ENCODE measurements around the gene KLC1. TPM values are rescaled to one million over a fixed set of nuclear protein-coding genes. Genes with fewer than 3 reads are reported as not detected.
A peak's percentile ranks its signal among the peaks of the same experiment; 100 is the strongest.

The KLC1 gene
- total and polyA plus RNA-seq, 7 donors, result 86.4 to 256 (median 150) TPM

DNA sequence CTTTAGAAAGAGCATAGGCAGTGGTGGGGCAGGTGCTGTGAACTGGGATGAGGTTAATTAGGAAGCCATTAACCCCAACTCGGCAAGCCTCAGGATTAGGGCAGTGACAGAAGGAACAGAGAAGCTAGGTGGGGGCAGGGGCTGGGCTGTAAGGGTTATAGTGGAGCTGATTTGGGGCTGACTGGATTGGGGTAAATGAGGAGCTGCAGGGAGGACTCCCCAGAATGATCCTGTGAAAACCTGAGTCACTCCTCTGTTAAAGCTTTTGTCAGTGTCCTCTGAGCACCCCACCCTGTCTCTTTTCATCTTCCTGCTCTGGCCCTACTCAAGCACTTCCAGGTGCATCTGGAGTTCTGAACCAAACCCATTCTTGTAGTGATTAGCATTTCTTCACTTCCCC lies 4.4 kb downstream of the KLC1 start:
- Histone ChIP-seq H3K36me3 (ENCODE audit: insufficient read depth in 1 of 2, low read depth in 1 of 2) (peaks cover 0 to 19% of the 10 kb centered on the region in 2 donors), H3K27me3 (ENCODE audit: insufficient read depth in 3 of 3, low read length in 2 of 3) (no peaks in the 10 kb centered on the region), H3K9me3 (no peaks in the 10 kb centered on the region), H3K4me1 (peaks cover 59% of the 10 kb centered on the region), H3K4me3 (no peak overlapping the region), H3K27ac (peak overlapping the region; percentile 3)
- intact Hi-C loops (cut with DNase I), result loop anchor here in 1 of 2 donors (5.0 kb wide), 1 partner anchor 64 kb away; no protein-coding TSS in a partner anchor
- ATAC-seq (no peak), DNase-seq (no peak)
- TF ChIP-seq, protein P1, sequence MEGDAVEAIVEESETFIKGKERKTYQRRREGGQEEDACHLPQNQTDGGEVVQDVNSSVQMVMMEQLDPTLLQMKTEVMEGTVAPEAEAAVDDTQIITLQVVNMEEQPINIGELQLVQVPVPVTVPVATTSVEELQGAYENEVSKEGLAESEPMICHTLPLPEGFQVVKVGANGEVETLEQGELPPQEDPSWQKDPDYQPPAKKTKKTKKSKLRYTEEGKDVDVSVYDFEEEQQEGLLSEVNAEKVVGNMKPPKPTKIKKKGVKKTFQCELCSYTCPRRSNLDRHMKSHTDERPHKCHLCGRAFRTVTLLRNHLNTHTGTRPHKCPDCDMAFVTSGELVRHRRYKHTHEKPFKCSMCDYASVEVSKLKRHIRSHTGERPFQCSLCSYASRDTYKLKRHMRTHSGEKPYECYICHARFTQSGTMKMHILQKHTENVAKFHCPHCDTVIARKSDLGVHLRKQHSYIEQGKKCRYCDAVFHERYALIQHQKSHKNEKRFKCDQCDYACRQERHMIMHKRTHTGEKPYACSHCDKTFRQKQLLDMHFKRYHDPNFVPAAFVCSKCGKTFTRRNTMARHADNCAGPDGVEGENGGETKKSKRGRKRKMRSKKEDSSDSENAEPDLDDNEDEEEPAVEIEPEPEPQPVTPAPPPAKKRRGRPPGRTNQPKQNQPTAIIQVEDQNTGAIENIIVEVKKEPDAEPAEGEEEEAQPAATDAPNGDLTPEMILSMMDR (IDR thresholded peaks at IDR 0.05), result no peak
- 40 to 45% (median 42%) methylated on average over 1 of the region's 1 CpG for WGBS, 3 donors

DNA sequence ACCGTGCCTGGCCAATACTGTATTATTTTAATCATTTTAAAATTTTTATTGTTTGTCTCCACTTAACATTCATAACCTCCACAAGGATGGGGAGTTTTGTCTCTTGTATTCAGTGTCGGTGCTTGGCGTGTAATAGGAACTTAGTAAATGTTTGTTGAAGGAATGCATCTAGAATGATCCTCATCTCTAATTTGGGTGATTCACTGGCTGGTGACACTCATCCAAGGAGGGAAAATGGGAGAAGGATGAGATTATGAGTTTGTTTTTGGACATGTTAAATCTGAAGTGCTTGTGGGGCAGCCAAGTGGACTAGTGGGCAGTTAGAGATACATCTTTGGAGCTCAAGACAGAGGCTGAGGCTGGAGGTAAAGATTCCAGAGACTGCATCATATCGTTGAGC lies 5.1 kb downstream of the KLC1 start:
- WGBS, 3 donors, result 32 to 73% (median 41%) methylated on average over 4 of the region's 4 CpGs
- TF ChIP-seq, protein P1 (IDR thresholded peaks at IDR 0.05), result no peak
- no peak for DNase-seq
- H3K36me3 ChIP-seq (ENCODE audit: insufficient read depth in 1 of 2, low read depth in 1 of 2), result peaks cover 0 to 19% of the 10 kb centered on the region in 2 donors
- no peak for ATAC-seq
- intact Hi-C loops (cut with DNase I), result loop anchor here in 1 of 2 donors (5.0 kb wide), 1 partner anchor 63 kb away; no protein-coding TSS in a partner anchor
- H3K9me3 ChIP-seq, result no peaks in the 10 kb centered on the region
- H3K27ac ChIP-seq, result peak overlapping the region; percentile 24
- H3K4me1 ChIP-seq, result peaks cover 59% of the 10 kb centered on the region
- H3K27me3 ChIP-seq (ENCODE audit: insufficient read depth in 3 of 3, low read length in 2 of 3), result no peaks in the 10 kb centered on the region
- H3K4me3 ChIP-seq, result no peak overlapping the region

DNA sequence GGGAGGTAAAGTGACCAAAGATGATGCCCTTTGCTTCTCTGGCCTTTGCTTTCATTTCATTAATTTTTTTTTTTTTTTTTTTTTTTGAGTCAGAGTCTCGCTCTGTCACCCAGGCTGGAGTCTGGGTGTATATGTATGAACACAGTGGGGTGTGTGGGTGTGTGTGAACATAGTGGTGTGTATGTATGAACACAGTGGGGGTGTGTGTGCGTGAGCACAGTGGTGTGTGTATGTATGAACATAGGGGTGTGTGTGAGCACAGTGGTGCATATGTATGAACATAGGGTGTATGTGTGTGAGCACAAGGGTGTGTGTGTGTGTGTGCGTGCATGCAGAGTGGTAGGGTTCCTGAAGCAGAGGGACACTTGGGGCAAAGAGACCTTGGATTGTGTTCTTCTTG lies 9.6 kb downstream of the KLC1 start:
- no peak overlapping the region for H3K4me3 ChIP-seq
- H3K4me1 ChIP-seq, result peaks cover 53% of the 10 kb centered on the region
- no peaks in the 10 kb centered on the region for H3K9me3 ChIP-seq
- no peak for DNase-seq
- TF ChIP-seq, protein P1 (IDR thresholded peaks at IDR 0.05), result no peak
- ATAC-seq, result peak in 1 of 4 donors; percentile 19
- intact Hi-C loops (cut with DNase I), result no loop called here
- H3K27ac ChIP-seq, result no peak overlapping the region
- no peaks in the 10 kb centered on the region for H3K27me3 ChIP-seq (ENCODE audit: insufficient read depth in 3 of 3, low read length in 2 of 3)
- peaks cover 0 to 4% of the 10 kb centered on the region in 2 donors for H3K36me3 ChIP-seq (ENCODE audit: insufficient read depth in 1 of 2, low read depth in 1 of 2)
- 90 to 97% (median 95%) methylated on average over 3 of the region's 3 CpGs for WGBS, 3 donors

DNA sequence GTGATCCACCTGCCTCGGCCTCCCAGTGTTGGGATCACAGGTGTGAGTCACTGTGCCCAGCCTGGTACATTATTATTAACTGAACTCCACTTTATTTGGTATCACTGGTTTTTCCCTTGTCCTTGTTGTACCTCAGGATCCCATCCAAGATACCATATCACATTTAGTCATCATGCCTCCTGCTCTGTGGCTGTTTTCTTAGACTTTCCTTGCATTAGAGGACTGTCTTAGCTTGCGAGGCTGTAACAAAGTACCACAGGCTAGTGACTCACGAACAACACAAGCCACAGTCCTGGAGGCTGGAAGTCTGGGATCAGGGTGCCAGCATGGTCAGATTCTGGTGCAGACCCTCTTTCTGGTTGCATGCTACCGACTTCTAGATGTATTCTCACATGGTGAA lies 12.2 kb downstream of the KLC1 start:
- DNase-seq (no peak), ATAC-seq (peak in 3 of 4 donors; percentile 42 to 59 (median 58))
- TF ChIP-seq, protein P1 (IDR thresholded peaks at IDR 0.05), result no peak
- peaks cover 30% of the 10 kb centered on the region for H3K4me1 ChIP-seq
- H3K27ac ChIP-seq, result no peak overlapping the region
- H3K27me3 ChIP-seq (ENCODE audit: insufficient read depth in 3 of 3, low read length in 2 of 3), result no peaks in the 10 kb centered on the region
- intact Hi-C loops (cut with DNase I), result no loop called here
- WGBS, 3 donors, result 66 to 92% (median 84%) methylated on average over 4 of the region's 4 CpGs
- H3K9me3 ChIP-seq, result no peaks in the 10 kb centered on the region
- H3K36me3 ChIP-seq (ENCODE audit: insufficient read depth in 1 of 2, low read depth in 1 of 2), result peaks cover 0 to 4% of the 10 kb centered on the region in 2 donors
- no peak overlapping the region for H3K4me3 ChIP-seq

DNA sequence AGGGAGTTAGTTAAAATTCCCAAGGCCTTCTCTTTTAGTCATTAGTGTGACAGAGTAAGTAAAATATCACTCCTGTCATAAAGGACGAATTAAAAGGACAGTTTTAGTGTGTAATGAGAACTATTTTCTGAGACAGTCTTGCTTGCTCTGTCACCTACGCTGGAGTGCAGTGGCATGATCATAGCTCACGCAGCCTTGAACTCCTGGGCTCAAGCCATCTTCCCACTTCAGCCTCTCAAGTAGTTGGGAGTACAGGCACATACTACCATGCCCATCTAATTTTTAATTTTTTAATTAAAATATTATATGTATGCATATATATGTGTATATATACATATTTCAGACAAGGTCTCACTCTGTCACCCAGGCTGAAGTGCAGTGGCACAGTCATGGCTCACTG lies 17.2 kb downstream of the KLC1 start:
- TF ChIP-seq, protein P1 (IDR thresholded peaks at IDR 0.05), result no peak
- no peak for DNase-seq
- WGBS, 3 donors, result 82 to 93% (median 83%) methylated on average over 3 of the region's 3 CpGs
- H3K27me3 ChIP-seq (ENCODE audit: insufficient read depth in 3 of 3, low read length in 2 of 3), result no peaks in the 10 kb centered on the region
- H3K36me3 ChIP-seq (ENCODE audit: insufficient read depth in 1 of 2, low read depth in 1 of 2), result no peaks in the 10 kb centered on the region
- H3K9me3 ChIP-seq, result no peaks in the 10 kb centered on the region
- no peak overlapping the region for H3K27ac ChIP-seq
- intact Hi-C loops (cut with DNase I), result no loop called here
- H3K4me1 ChIP-seq, result peaks cover 21% of the 10 kb centered on the region
- ATAC-seq, result no peak
- no peak overlapping the region for H3K4me3 ChIP-seq
